ENCODE measurements around the gene GOLIM4. TPM values are rescaled to one million over a fixed set of nuclear protein-coding genes. Genes with fewer than 3 reads are reported as not detected.

GOLIM4 gene
- total RNA-seq, 1 experiment from 2014 or later = 24.6 TPM

GRCh38 chr3:168077091-168077490 lies 18.6 kb downstream of the GOLIM4 start:
- Mint-ChIP-seq H3K27ac (no peak overlapping the region), H3K36me3 (ENCODE audit: insufficient read depth in 1 of 3, low read depth in 3 of 3) (peaks cover 1 to 6% (median 4%) of the 10 kb centered on the region in 3 experiments; a peak in 5 of 7 replicates), H3K9me3 (no peaks in the 10 kb centered on the region; a peak in 1 of 5 replicates), H3K27me3 (ENCODE audit: low read depth) (no peaks in the 10 kb centered on the region), H3K4me3 (no peak overlapping the region), H3K4me1 (peaks cover 19 to 22% of the 10 kb centered on the region in 2 experiments)
- no peaks in the 10 kb centered on the region for H3K9me3 ChIP-seq (ENCODE audit: control insufficient read depth, low read depth, low read length)
- no peak overlapping the region for H2BK15ac ChIP-seq (ENCODE audit: low read depth, low read length)
- no peak for TF ChIP-seq CTCF (conservative IDR thresholded peaks at IDR 0.05)
- H3K23ac ChIP-seq (ENCODE audit: insufficient read length, low read depth, low read length) = no peak overlapping the region
- no peak overlapping the region for H2AK5ac ChIP-seq (ENCODE audit: insufficient read length, low read length)
- H3K18ac ChIP-seq (ENCODE audit: insufficient read length, low read depth, low read length) = no peak overlapping the region
- H2BK20ac ChIP-seq (ENCODE audit: low read depth, low read length, poor library complexity, severe bottlenecking) = no peak overlapping the region
- no peak overlapping the region for H3K27ac ChIP-seq (ENCODE audit: insufficient read length, low read depth, low read length)
- no peaks in the 10 kb centered on the region for H4K20me1 ChIP-seq (ENCODE audit: control insufficient read depth, insufficient read depth, insufficient read length)
- no peak overlapping the region for H3T11ph ChIP-seq (ENCODE audit: low read length)
- no peak for DNase-seq
- H3K4me2 ChIP-seq (ENCODE audit: insufficient read depth, insufficient read length, low read length) = no peak overlapping the region
- peaks cover 5% of the 10 kb centered on the region; the same call in 1 of the 2 replicates for H3K79me2 ChIP-seq (ENCODE audit: insufficient read depth, low read length)
- no peaks in the 10 kb centered on the region for H3K23me2 ChIP-seq (ENCODE audit: insufficient read length, low read depth, low read length, poor library complexity, severe bottlenecking)
- peaks cover 8% of the 10 kb centered on the region for H3K4me1 ChIP-seq (ENCODE audit: insufficient read depth, low read length)
- no peaks in the 10 kb centered on the region for H3K27me3 ChIP-seq (ENCODE audit: insufficient read depth, low read length)
- no peak overlapping the region for H2BK5ac ChIP-seq (ENCODE audit: insufficient read length, low read length)
- H2BK12ac ChIP-seq (ENCODE audit: insufficient read length, low read depth, low read length) = no peak overlapping the region
- WGBS (ENCODE audit: extremely low coverage, insufficient read length, low lambda C conversion rate) = no CpG with 5 or more reads among the region's 2 CpGs
- no peak overlapping the region for H4K8ac ChIP-seq (replicated peaks; ENCODE audit: insufficient read length, low read depth, low read length)
- H4K91ac ChIP-seq (ENCODE audit: insufficient read length, low read depth, low read length) = no peak overlapping the region
- no peak overlapping the region for H4K5ac ChIP-seq (ENCODE audit: insufficient read length, low read depth, low read length)
- H3K14ac ChIP-seq (ENCODE audit: insufficient read depth, low read length) = no peak overlapping the region
- H3K9ac ChIP-seq (ENCODE audit: extremely low read depth, insufficient read length, low read length) = no peak overlapping the region
- no peak overlapping the region for H3K56ac ChIP-seq (ENCODE audit: insufficient read length, low read depth, low read length)
- no peak overlapping the region for H2BK120ac ChIP-seq (ENCODE audit: low read depth, low read length, poor library complexity, severe bottlenecking)
- no peaks in the 10 kb centered on the region for H3K79me1 ChIP-seq (ENCODE audit: insufficient read depth, low read depth, low read length, poor library complexity, severe bottlenecking)
- H3K4ac ChIP-seq (ENCODE audit: low read depth, low read length) = no peak overlapping the region
- H2AFZ ChIP-seq (ENCODE audit: low read length) = no peak overlapping the region
